GM12891 (cell line): Measurements from ENCODE around the gene CIZ1.

Experiments used
- DNase-seq: peaks from one replicate; pipeline ENCODE4 v3.0.0; 2011; ENCODE audit warnings: low spot score; ENCODE audit not compliant: insufficient read length
- FAIRE-seq: peaks from 2 replicates; lab custom pipeline; 2011; peaks lifted over from hg19 to GRCh38; lab: Jason Lieb, UNC
- PAX5 ChIP-seq: IDR thresholded peaks from 2 replicates; pipeline ENCODE4 v1.6.1; 2011; ENCODE audit warnings: low read length, moderate library complexity, mild to moderate bottlenecking; ENCODE audit not compliant: insufficient read depth, severe bottlenecking
- POLR2A ChIP-seq: IDR thresholded peaks from 2 replicates; pipeline ENCODE4 v1.6.1; 2011; ENCODE audit warnings: low read depth, low read length, control low read depth
- POLR2AphosphoS5 ChIP-seq: IDR thresholded peaks from 2 replicates; pipeline ENCODE4 v1.6.1; 2011; ENCODE audit warnings: low read depth, low read length, control low read depth
- POU2F2 ChIP-seq: IDR thresholded peaks from 2 replicates; pipeline ENCODE4 v1.6.1; 2011; ENCODE audit warnings: low read depth, mild to moderate bottlenecking, control low read depth, low read length, moderate library complexity
- SPI1 ChIP-seq: IDR thresholded peaks from 2 replicates; pipeline ENCODE4 v1.6.1; 2011; ENCODE audit warnings: low read depth, low read length, control low read depth
- TAF1 ChIP-seq: IDR thresholded peaks from 2 replicates; pipeline ENCODE4 v1.6.1; 2011; ENCODE audit warnings: low read depth, low read length, control low read depth

The CIZ1 gene

DNA sequence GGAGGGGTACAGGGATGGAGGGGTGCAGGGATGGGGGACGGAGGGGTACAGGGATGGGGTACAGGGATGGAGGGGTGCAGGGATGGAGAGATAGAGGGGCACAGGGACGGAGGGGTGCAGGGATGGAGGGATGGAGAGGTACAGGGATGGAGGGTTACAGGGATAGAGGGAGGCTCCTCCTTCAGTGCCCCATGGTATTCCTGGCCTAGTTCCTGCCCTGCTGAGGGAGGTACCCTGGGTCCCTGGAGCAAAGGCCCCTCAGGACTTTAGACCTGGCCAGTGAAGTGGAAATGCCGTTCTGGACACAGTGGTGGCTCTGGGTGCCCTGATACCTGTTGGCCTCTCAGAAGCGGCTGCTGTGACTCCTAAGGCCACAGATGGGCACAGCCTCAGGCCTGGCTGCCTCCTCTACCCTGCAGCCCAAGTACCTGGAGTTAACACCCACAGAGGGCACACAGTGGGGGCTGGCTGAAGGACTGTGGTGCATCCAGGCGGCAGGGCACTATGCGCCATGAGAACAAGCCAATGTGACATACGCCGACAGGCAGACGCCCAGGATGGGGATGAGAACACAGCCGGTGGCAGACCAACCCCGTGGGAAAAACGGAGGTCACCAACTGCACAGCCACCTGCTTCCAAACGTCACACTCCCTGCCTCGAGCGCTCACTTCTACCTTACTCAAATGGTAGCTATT lies 72.3 kb downstream of the CIZ1 start:
- FAIRE-seq = no peak
- TF ChIP-seq TAF1 (no peak), POLR2A (peak; percentile 53; the same call in 1 of the 2 replicates)
- DNase-seq = no peak

DNA sequence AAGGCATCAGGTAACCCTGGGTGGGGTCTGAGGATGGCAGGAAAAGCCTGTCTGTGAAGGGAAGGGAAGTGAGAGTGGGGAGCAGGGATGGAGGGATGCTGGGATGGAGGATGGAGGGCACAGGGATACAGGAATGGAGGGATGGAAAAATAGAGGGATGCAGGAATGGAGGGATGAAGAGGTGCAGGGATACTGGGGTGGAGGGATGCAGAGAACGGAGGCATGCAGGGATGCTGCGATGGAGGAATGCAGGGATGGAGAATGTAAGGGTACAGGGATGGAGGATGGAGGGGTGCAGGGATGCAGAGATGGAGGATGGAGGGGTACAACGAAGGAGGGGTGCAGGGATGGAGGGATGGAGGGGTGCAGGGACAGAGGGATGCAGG lies 72.9 kb downstream of the CIZ1 start:
- TF ChIP-seq POU2F2 = no peak
- no peak for TF ChIP-seq PAX5
- TF ChIP-seq TAF1 = no peak
- no peak; the same call in 1 of the 2 replicates for TF ChIP-seq POLR2AphosphoS5
- no peak for TF ChIP-seq POLR2A
- TF ChIP-seq SPI1 = no peak
- FAIRE-seq = no peak

DNA sequence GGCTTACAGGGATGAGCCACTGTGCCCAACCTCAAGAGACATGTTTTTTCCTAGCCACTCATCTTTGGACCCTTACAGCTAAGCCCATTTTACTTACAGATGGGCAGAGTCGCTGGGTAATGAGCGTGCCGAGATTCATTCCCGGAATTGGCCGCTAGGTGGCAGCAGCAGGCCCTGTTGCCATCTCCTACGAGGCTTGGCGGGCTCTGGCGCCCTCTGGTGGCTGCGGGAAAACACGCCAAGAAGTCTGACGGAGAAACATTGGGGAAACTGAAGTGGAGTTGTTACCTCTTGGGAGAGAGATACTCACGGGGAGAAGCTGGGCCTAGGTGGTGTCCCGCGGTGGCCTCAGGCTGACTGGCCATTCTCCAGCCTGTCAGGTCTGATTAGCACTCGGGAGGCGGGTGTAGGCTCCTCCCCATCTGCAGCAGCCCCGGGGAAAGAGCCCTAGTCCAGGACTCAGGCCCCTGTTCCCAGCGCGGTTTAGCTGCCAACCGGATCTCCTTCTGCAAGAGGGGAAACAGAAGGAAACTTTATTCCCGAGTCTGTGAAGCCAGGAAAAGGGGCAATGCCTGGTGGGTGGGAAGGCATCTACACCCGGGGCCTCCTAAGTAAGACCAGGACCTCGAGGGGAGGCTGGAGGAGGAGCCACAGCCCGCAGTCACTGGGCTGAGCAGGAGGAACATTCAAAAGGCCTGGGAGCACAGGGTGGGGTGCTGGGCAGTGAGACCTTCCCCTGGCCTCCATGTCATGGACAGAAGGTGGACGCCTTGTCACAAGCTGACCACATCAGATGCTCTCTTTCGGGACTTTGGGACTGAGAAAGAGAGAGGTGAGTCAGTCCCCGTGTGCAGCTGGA lies 73.5 kb downstream of the CIZ1 start:
- peak; percentile 72; the same call in 1 of the 2 replicates for TF ChIP-seq POU2F2
- no peak for TF ChIP-seq TAF1
- FAIRE-seq (peak; percentile 97), DNase-seq (peak; percentile 84)

More for the DNA sequence above, 72.9 kb downstream of the CIZ1 start:
- no peak for DNase-seq

GRCh38 chr9:128116104-128117083 lies 75.0 kb downstream of the CIZ1 start:
- FAIRE-seq (peak; percentile 20), DNase-seq (no peak)
- no peak for TF ChIP-seq POU2F2
- TF ChIP-seq POLR2AphosphoS5 = no peak
- no peak for TF ChIP-seq POLR2A
- no peak for TF ChIP-seq SPI1
- no peak for TF ChIP-seq TAF1
- no peak for TF ChIP-seq PAX5
